HUES64 (cell line): ENCODE measurements around the gene RNF130.
"Not testable (repeated sequence)": the region's sequence is repeated elsewhere in the genome, so short reads cannot be mapped to it uniquely, and the experiment has no call there.

Experiments
- H3K27ac ChIP-seq: 2 replicates; pipeline ENCODE4 v1.7.0; 2013; ENCODE audit warnings: low read depth, low read length, inconsistent platforms
- H3K27me3 ChIP-seq: 2 replicates; pipeline ENCODE4 v1.6.1; 2013; ENCODE audit warnings: mild to moderate bottlenecking, low read length; ENCODE audit not compliant: insufficient read depth
- H3K36me3 ChIP-seq: 2 replicates; pipeline ENCODE4 v1.6.1; 2013; ENCODE audit warnings: mild to moderate bottlenecking, low read length; ENCODE audit not compliant: insufficient read depth
- H3K4me1 ChIP-seq: 2 replicates; pipeline ENCODE4 v1.6.1; 2013; ENCODE audit warnings: mild to moderate bottlenecking, low read length, moderate library complexity; ENCODE audit not compliant: insufficient read depth
- H3K4me3 ChIP-seq: 2 replicates; pipeline ENCODE4 v1.5.1; 2013; ENCODE audit warnings: mild to moderate bottlenecking, low read length, moderate library complexity
- H3K9ac ChIP-seq: 2 replicates; pipeline ENCODE4 v1.6.1; 2013; ENCODE audit warnings: mild to moderate bottlenecking, low read depth, low read length
- H3K9me3 ChIP-seq: 2 replicates; pipeline ENCODE4 v1.6.1; 2013; ENCODE audit warnings: low read depth, low read length; ENCODE audit not compliant: insufficient read depth
- WGBS: fragments of 150-250, 120-280 bp; methylation state at CpG from one replicate; pipeline ENCODE4 v1.1.7; 2013; ENCODE audit warnings: missing lambda C conversion rate; 5-methylcytosine and 5-hydroxymethylcytosine counted together

RNF130 gene

GRCh38 chr5:180027459-180028089 lies 44.0 kb downstream of the RNF130 start:
- H3K27ac ChIP-seq, result no peak overlapping the region
- no peaks in the 10 kb centered on the region for H3K9me3 ChIP-seq
- peaks cover 14% of the 10 kb centered on the region; the same call in 1 of the 2 replicates for H3K36me3 ChIP-seq
- H3K27me3 ChIP-seq, result no peaks in the 10 kb centered on the region
- no peak overlapping the region for H3K9ac ChIP-seq
- WGBS, result 92% methylated on average over 15 of the region's 15 CpGs
- H3K4me1 ChIP-seq, result peaks cover 16% of the 10 kb centered on the region
- no peak overlapping the region for H3K4me3 ChIP-seq

DNA sequence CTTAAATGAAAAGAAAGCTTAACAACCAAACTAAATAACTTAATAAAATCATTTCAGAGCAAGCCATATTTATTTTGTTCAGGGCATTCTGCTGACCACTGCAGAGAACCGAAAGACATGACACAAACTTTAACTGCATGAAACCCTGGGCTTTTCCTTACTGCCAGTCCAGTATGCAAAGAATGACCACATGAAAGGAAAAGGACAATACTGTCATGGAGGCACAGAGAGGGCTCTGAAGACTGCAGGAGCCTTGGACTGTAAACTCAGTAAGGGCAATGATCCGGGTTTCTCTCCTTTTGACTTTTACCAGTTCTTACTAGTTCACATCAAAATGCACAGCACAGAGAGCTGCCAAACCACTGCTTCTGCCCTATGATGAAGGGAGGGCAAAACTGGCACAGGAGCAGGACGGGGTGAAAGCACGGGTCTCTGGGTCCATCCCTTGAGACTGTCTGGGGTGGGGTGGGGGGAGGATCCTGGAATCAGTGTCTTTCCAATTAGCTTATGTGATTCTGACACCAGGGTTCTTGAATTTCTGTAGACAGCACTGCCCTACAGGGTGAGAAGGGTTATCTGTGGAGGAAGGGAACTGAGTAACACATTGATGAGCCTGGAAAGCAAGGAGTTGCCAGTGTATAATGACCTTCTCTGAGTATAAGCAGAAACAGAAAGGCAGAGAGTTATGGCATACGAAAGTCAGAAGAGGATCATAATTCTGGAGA lies 44.7 kb downstream of the RNF130 start:
- Histone ChIP-seq H3K4me3 (no peak overlapping the region), H3K9me3 (no peaks in the 10 kb centered on the region), H3K9ac (no peak overlapping the region), H3K4me1 (peaks cover 16% of the 10 kb centered on the region), H3K36me3 (peaks cover 14% of the 10 kb centered on the region; the same call in 1 of the 2 replicates), H3K27me3 (no peaks in the 10 kb centered on the region), H3K27ac (no peak overlapping the region)
- WGBS, result 92% methylated on average over 5 of the region's 5 CpGs

DNA sequence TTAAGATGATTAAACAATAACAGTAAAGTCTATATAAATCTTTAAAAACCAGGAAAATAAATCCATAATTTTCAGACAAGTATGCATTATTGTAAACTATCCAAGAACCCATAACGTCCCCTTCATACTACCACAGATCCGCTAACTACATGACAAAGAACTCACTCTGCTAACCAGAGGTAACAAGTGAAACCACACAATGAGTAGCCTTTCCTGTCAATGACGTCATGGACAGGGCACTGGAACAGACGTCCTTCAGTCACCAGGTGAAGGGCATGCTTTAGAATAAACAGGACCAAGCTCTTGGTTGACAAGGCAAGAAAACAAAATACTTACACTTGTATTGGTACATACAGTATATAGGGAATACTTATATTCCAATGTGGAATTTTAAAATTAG lies 45.2 kb downstream of the RNF130 start:
- H3K27ac ChIP-seq, result no peak overlapping the region
- 73% methylated on average over 4 of the region's 4 CpGs for WGBS

GRCh38 chr5:180021900-180022299 lies 49.7 kb downstream of the RNF130 start:
- no peaks in the 10 kb centered on the region for H3K27me3 ChIP-seq
- no peak overlapping the region for H3K9ac ChIP-seq
- no peak overlapping the region for H3K27ac ChIP-seq
- H3K9me3 ChIP-seq, result peaks cover 7% of the 10 kb centered on the region; the same call in 1 of the 2 replicates
- H3K36me3 ChIP-seq, result peaks cover 30% of the 10 kb centered on the region
- no peak overlapping the region for H3K4me3 ChIP-seq
- 93% methylated on average over 12 of the region's 12 CpGs for WGBS
- peaks cover 8% of the 10 kb centered on the region for H3K4me1 ChIP-seq

More for the DNA sequence above, 45.2 kb downstream of the RNF130 start:
- Histone ChIP-seq H3K4me1 (peaks cover 16% of the 10 kb centered on the region), H3K4me3 (no peak overlapping the region), H3K9ac (no peak overlapping the region), H3K27me3 (no peaks in the 10 kb centered on the region), H3K36me3 (peaks cover 18% of the 10 kb centered on the region), H3K9me3 (no peaks in the 10 kb centered on the region)

GRCh38 chr5:180020176-180020575 lies 51.4 kb downstream of the RNF130 start:
- 96% methylated on average over 15 of the region's 15 CpGs for WGBS
- Histone ChIP-seq H3K27me3 (no peaks in the 10 kb centered on the region), H3K4me1 (no peaks in the 10 kb centered on the region), H3K36me3 (peaks cover 30% of the 10 kb centered on the region), H3K27ac (no peak overlapping the region), H3K9me3 (peaks cover 7% of the 10 kb centered on the region; the same call in 1 of the 2 replicates), H3K4me3 (no peak overlapping the region), H3K9ac (no peak overlapping the region)

- H3K9ac ChIP-seq, result no peak overlapping the region
- WGBS, result 97% methylated on average over 4 of the region's 5 CpGs
- H3K27ac ChIP-seq, result no peak overlapping the region
- H3K27me3 ChIP-seq, result no peaks in the 10 kb centered on the region
- peaks cover 25% of the 10 kb centered on the region for H3K36me3 ChIP-seq
- peaks cover 7% of the 10 kb centered on the region; the same call in 1 of the 2 replicates for H3K9me3 ChIP-seq
- no peaks in the 10 kb centered on the region for H3K4me1 ChIP-seq
- H3K4me3 ChIP-seq, result no peak overlapping the region
Measured at GRCh38 chr5:180018347-180019060, 53.1 kb downstream of the RNF130 start.

- H3K4me3 ChIP-seq, H3K9ac ChIP-seq, H3K27ac ChIP-seq, H3K9me3 ChIP-seq, H3K4me1 ChIP-seq, H3K27me3 ChIP-seq: not testable (repeated sequence)
- H3K36me3 ChIP-seq, result peaks cover 40% of the 10 kb centered on the region
- WGBS, result no CpG with 5 or more reads among the region's 1 CpG
Measured at GRCh38 chr5:180015523-180015922, 56.0 kb downstream of the RNF130 start.

DNA sequence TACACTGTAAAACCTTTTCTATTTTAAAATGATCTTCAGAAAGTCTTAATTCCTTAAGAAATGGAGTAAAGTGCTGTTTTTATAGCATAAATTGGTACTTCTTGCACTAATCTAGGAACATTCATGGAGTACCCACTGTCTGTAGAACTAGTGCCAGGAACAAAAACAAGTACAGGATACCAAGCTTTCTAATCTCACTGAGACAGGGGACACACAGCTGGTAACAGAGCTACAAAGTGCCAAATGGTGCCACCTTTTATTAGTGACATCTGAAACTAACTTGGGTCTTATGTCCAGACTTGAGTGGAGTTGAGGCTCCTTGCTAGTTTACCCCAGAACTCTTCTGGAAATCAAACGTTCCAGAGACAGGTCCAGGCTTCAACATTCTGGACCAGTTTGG lies 57.9 kb downstream of the RNF130 start:
- 84% methylated on average over 1 of the region's 1 CpG for WGBS
- H3K36me3 ChIP-seq, result peaks cover 32% of the 10 kb centered on the region
- H3K4me1 ChIP-seq, result no peaks in the 10 kb centered on the region
- H3K4me3 ChIP-seq, result no peak overlapping the region
- no peak overlapping the region for H3K27ac ChIP-seq
- H3K27me3 ChIP-seq, result no peaks in the 10 kb centered on the region
- H3K9ac ChIP-seq, result no peak overlapping the region
- H3K9me3 ChIP-seq, result no peaks in the 10 kb centered on the region

DNA sequence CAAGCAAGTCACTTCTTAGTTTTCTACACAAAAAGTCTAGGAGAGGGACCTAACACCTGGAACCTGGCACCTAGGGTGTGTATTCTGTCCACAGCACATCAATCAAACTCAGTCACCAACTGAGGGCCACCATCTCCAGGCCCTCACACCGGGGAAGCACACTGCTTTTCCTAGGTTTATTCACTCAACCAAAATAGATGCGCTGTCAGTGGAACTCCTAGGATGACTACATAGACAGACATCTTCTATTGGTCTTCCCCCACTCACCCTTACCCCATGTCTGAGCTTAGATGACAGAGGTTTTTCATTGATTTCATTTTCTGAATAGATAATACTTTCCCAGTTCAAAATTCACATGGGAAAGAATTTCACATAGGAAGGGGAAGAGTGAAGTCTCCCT lies 59.2 kb downstream of the RNF130 start:
- H3K9me3 ChIP-seq, result no peaks in the 10 kb centered on the region
- no peaks in the 10 kb centered on the region for H3K27me3 ChIP-seq
- peaks cover 10% of the 10 kb centered on the region; the same call in 1 of the 2 replicates for H3K4me1 ChIP-seq
- 73% methylated on average over 2 of the region's 2 CpGs for WGBS
- H3K4me3 ChIP-seq, result no peak overlapping the region
- H3K9ac ChIP-seq, result no peak overlapping the region
- no peak overlapping the region for H3K27ac ChIP-seq
- peaks cover 32% of the 10 kb centered on the region for H3K36me3 ChIP-seq

DNA sequence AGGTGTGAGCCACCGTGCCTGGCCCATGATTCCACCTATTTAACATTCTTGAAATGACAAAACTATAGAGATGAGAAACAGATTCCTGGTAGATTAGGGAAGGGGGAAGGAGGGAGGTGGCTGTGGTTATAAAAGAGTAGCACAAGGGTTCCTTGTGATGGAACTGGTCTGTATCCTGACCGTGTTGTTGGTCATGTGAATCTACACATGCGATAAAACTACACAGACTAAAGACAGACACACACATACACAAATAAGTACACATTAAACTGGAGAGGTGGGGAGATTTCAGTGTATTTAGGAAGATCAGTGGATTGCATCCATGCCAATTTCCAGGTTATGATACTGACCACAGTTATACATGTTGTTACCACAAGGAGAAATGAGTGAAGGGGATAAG lies 60.9 kb downstream of the RNF130 start:
- 90% methylated on average over 2 of the region's 3 CpGs for WGBS
- Histone ChIP-seq H3K4me1 (peaks cover 11% of the 10 kb centered on the region; the same call in 1 of the 2 replicates), H3K9ac (no peak overlapping the region), H3K27me3 (no peaks in the 10 kb centered on the region), H3K4me3 (no peak overlapping the region), H3K9me3 (no peaks in the 10 kb centered on the region), H3K36me3 (peaks cover 32% of the 10 kb centered on the region), H3K27ac (no peak overlapping the region)

DNA sequence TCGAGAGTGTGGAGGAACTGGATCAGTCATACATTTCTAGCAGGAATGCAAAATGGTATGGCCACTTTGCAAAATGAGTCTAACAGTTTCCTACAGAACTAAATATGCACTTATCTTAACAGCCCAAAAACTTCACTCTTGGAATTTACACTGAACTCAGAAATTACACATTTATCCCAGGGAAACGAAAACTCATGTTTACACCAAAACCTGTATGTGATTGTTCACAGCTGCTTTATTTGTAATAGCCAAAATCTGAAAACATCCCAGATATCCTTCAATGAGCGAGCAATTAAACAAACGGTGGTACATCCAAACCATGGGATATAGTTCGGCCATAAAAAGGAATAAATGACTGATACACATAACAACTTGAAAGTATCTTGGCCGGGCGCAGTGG lies 62.0 kb downstream of the RNF130 start:
- Histone ChIP-seq H3K27me3 (no peaks in the 10 kb centered on the region), H3K9me3 (no peaks in the 10 kb centered on the region), H3K9ac (no peak overlapping the region), H3K4me3 (no peak overlapping the region), H3K36me3 (peaks cover 32% of the 10 kb centered on the region), H3K4me1 (peaks cover 11% of the 10 kb centered on the region; the same call in 1 of the 2 replicates), H3K27ac (no peak overlapping the region)
- 94% methylated on average over 7 of the region's 7 CpGs for WGBS
